SKM-1 (cell line): ENCODE results near the gene COL6A3.

Experiments used
- DNase-seq: peaks from one replicate; lab custom pipeline; 2025; ENCODE audit not compliant: unreplicated experiment; lab: John Stamatoyannopoulos, UW

The COL6A3 gene, protein sequence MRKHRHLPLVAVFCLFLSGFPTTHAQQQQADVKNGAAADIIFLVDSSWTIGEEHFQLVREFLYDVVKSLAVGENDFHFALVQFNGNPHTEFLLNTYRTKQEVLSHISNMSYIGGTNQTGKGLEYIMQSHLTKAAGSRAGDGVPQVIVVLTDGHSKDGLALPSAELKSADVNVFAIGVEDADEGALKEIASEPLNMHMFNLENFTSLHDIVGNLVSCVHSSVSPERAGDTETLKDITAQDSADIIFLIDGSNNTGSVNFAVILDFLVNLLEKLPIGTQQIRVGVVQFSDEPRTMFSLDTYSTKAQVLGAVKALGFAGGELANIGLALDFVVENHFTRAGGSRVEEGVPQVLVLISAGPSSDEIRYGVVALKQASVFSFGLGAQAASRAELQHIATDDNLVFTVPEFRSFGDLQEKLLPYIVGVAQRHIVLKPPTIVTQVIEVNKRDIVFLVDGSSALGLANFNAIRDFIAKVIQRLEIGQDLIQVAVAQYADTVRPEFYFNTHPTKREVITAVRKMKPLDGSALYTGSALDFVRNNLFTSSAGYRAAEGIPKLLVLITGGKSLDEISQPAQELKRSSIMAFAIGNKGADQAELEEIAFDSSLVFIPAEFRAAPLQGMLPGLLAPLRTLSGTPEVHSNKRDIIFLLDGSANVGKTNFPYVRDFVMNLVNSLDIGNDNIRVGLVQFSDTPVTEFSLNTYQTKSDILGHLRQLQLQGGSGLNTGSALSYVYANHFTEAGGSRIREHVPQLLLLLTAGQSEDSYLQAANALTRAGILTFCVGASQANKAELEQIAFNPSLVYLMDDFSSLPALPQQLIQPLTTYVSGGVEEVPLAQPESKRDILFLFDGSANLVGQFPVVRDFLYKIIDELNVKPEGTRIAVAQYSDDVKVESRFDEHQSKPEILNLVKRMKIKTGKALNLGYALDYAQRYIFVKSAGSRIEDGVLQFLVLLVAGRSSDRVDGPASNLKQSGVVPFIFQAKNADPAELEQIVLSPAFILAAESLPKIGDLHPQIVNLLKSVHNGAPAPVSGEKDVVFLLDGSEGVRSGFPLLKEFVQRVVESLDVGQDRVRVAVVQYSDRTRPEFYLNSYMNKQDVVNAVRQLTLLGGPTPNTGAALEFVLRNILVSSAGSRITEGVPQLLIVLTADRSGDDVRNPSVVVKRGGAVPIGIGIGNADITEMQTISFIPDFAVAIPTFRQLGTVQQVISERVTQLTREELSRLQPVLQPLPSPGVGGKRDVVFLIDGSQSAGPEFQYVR (N-terminal part only)

DNA sequence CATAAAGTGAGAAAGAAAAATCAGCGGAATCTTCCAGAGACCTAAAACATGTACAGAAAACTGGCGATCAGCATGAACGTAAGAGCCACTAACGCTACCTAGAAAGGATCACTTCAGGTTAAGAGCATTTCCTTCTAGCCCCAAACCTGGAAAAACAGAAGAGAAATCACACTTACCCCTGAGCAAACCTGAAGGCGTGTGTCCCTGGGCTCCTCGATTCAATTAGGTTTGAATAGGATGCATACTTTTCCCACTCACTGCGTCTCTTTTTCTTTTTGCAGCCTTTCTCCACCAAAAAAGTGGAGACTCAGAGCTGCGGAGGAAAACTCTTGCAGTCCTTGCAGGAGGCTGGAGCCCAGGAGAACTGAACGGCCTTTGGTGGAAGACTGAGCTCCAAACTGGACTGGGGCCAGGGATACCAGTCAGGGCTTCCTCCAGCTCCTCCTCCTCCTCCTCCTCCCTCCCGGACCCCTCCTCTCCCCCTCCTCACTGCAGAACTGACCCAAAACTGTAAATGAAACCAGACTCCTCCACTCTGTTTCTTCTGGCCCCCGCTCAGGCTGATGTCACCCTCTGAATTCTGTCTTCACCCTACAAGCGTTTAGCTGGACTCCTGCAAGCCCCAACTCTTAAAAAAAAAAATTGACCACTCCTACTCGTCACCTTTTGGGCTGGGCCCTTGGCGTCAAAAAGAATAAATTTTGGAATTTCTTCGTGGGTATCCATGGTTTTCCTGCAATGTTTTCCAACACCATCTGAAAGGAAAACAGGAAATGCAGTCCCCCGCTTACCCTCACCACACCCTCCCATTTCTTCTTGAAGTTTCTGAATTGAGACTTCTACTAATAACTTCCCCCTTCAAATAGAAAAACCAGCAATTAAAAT is at the start of gene COL6A3:
TSS of gene COL6A3 (minus strand) at position 388 of the 885 bp plus-strand sequence. CDS start 17,347 bp downstream, outside the sequence.
- DNase-seq, result no peak

DNA sequence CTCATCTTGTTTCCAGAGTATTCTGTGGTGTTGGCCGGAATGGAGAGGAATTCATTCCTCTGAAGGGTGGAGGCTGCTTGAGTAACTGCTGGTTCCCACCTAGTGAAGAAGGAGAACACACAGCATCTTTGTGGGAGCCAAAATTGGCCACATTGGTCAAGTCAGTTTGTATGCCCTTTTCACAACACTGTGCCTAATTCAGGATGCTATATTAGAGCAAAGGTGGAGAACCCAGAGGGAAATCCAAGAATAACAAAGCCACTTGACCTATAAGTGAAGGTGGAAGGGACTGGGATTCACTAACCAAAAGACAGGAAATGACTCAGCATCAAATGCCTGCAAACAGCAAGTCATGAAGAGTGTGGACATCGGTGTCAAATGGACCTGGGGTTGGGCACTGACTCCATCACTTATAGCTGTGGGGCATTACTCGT is 45.8 kb upstream of the COL6A3 start:
- no peak for DNase-seq

DNA sequence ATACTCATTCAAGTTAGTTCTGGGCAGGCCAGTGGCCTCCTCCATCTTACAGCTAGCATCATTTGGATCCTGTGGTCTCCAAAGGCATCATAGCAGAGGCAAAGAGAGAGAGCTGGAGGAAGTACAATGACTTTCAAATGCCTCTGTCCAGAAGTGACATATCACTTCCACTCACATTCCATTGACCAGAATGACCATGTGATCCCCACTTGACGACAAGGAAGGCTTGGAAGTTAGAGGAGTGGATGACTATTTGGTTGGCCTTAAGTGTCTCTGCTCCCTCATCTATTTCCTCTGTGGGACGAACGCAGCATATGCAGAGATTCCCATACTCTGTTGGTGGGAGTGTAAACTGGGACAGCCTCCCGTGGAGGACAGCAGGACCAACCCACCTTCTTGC is 45.3 kb upstream of the COL6A3 start:
- no peak for DNase-seq

DNA sequence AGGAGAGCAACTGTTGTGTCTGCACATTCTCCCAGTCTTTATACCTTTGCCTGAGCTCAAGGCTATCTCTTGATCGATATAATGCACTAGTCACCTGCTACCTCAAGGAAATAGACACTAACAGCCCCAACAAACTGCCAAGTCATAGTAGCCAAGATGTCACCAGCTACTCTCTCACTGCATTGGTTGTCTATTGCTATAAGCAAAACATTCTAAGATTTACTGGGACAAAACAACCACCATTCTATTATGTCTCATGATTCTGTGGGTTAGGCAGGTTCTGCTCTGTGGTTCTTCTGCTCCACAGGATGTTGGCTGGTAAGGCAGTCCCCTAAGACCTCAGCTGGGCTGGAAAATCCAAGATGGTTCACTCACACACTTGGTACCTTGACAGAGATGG is 44.6 kb upstream of the COL6A3 start:
- no peak for DNase-seq

DNA sequence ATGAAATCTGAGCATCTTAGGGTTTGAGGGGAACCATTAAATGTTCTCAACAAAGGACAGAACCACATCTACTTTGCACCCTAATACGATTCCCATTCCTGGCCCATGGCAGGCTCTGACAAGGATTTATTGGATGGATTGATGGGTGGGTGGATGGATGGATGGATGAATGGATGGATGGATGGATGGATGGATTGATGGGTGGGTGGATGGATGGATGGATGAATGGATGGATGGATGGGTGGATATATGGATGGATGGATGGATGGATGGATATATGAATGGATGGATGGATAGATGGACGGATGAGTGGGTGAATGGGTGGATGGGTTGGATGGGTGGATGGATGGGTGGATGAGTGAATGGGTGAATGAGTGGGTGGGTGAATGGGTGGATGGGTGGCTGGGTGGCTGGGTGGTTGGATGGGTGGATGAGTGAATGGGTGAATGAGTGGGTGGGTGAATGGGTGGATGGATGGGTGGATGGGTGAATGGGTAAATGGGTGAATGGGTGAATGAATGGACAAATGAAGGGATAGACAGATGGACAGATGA is 43.5 kb upstream of the COL6A3 start:
- DNase-seq, result no peak

DNA sequence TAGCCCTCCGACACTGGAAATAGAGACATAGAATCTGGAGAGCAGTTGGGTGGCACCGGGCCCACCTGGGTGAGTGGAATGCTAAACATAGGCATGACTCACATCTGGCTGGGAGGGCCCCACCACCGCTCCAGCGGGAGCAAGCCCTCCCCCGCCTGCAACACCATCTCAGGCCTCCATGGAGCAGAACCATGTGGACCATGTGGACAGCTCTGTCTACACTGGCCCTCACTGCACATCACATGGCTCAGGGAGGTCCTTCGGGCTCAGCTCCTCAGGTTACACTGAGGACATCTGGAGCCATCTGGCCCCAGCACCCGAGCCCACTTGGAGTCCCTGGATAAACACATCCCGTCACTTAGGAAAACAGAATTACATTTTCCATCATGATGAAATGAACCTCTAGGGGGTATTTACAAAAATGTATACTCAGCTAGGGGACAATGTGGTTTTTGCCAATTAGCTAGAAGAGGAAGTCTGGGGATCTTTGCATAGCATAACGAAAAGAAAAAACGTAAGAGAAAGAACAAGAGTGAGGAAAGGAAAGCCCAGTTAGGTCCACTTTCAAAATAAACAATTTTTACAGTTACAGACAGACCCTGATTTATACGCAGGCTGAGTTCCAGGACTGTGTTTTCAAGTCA is 42.4 kb upstream of the COL6A3 start:
- no peak for DNase-seq

DNA sequence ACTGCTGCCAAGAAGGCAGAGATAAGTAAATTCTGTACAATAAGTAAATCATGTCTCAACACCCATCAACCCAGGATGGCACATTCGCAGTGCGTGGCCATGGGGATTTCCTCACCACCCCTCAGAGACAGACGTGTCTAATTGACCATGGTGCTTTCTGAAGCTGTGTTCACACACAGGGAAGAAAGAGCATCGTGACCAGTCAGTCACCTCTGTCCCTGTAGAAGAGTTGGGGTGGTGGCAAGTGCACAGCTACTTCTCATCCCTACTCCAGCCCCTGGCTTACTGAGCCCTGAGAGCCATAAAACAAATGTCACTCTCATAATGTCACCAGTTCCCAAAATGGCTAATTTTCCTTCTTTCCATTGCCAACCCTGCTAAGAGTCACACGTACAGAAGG is 41.8 kb upstream of the COL6A3 start:
- no peak for DNase-seq

DNA sequence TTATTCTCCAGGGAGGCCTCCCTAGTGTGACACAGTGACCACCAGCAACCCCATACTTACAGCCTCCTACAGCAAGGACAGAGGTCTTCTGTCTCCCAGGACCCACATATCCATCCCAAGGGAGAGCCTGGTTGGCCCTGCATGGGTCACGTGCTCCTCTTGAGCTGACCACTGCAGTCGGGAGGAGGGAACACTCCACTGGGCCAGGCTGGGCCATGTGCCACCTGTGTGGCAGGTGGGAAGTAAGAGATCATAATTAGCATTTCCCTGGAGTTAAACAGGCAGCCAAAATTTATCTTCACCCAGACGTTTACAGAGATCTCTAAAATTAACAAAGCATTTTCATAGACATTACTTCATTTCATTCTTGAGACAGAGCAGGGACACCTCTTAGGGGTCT is 39.7 kb upstream of the COL6A3 start:
- DNase-seq, result no peak

DNA sequence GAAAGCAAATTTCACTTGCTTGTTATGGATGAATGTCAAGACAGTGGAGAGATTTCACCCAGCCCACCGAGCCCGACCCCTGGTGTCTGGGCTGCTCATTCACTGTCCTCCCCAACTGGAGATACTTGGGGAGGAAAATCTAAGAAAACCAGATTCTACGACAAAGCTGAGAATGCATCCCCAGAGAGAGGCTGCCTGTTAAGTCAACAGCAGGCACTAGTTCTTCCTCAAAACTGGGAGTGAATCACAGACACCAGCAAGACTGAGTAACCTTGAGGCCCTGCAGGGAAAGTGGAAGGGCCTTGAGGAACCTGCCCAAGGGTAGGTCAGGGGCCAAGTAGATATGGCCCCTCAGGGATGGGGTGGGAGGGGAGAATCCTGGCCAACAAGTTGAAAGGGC is 38.9 kb upstream of the COL6A3 start:
- DNase-seq, result no peak

DNA sequence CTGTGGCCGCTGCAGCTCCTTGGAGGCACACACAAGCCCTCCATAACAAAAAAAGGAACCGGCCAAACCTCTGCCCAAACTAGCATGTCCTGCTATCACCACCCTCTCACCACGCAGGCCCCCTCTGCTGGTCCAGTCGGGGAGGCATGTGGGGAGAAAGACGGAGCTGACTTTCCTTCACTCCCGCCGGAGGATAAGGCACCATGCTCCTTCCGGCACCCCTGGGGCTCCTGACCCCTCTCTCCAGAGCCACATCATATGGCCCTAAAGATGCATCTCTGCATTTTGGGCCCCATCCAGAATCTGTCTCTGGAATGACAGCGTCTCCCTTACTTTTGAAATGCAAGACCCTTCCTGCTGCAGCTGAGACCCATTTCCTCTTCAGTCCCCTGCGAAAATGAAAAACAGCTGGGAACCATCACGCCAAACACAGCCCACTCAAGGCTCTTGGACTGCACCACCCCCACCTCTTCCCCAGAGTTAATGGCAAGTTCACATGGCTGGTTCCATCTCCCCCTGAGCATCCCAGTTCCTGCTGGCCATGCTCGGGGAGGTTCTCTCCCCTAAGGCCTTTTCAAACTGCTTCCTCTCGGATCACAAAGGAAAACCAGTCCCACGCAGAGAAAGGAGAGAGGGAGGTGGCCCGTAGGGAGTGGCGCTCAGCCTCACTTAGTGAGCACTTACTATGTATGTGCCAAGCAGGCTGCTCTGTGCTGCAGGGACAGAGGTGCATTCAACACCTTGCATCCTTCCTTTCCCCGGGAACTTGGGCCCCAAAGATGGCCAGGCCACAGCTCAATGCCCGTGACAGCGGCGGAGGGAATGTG is 37.9 kb upstream of the COL6A3 start:
- no peak for DNase-seq

DNA sequence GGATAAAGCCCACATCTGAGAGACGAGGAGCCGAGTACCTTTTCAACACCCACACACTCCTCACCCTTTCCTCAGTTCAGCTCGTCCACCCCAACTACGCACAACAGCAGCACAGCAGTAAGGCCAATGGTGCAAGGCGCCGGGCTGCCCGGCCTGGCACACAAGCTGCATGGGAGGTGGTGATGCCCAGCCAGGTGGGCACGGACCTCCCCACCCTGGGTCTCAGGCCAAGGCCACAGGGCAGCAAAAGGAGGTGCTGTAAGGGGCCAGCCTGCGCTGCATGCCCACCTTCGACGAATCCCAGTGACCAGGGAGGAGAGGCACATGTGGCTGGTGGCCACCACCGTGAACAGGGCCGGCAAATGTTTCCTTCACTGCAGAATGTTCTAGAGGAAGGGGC is 36.6 kb upstream of the COL6A3 start:
- no peak for DNase-seq

DNA sequence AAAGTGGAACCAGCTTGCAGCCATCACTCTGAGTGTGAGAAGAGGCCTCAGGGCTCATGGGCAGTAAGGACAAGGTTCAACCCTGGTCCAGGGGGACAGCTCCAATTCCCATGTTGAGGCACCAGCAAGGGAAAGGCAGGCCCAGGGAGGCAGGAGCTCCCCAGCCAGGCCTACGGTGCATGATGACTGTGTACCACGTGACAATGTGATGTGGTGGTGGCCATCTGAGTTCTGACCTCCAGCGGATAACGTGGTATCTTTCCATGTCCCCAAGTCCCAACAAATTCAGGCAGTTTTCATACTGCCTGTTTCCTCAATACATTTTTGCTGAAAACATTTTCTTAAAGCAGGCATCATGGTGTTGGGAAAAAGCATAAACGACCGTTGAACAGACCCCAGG is 36.1 kb upstream of the COL6A3 start:
- no peak for DNase-seq

DNA sequence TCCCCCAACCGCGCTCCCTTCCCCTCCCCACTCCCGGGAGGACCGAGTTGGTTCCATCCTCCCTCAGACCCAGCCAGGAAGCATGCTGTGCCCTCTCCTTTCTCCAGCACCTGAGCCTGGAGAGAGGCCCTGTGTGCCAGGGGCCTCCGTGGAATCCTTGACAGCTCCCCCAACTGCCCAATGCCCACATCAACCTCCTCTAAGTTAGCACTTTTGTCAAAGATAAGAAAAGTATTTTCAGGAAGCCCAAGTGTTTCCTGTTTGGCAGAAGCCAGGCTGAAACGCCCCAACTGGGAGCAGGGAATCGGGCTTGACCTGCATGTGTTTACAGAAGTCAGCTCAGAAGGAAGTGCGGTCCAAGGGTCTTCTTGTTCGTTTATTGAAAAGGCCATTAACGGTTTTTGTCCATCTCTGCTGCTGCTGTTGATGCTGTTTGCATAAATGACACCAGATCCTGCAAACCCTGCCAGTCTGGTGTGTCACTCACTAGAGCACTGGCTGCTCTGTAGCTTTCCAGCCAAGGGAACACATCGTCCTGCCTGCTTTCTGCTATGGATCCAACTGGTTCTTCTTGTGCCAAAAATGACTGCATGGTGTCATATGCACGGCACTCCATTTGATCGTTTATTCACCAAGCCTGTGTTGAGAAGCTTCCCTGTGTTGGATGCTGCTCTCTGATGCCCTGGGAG is 35.4 kb upstream of the COL6A3 start:
- no peak for DNase-seq

DNA sequence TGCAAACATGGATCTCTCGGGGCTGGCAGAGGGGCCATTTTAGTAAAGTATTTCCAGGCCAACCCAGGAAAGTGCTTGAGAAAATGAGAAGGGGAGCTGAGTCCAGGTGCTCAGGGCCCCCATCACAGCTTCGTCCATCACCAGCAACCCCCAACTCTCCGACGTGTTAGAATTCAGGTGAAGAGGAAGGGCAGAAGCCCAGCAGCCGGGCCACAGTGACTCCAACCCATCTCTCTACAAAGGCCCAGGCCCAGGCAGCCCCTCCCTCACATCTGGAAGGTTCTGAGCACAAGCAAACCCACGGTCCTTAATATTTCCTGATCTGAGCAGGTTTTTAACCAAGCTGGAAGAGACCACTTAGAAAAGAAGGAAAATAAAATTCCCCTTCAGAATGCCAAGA is 34.7 kb upstream of the COL6A3 start:
- DNase-seq, result no peak

DNA sequence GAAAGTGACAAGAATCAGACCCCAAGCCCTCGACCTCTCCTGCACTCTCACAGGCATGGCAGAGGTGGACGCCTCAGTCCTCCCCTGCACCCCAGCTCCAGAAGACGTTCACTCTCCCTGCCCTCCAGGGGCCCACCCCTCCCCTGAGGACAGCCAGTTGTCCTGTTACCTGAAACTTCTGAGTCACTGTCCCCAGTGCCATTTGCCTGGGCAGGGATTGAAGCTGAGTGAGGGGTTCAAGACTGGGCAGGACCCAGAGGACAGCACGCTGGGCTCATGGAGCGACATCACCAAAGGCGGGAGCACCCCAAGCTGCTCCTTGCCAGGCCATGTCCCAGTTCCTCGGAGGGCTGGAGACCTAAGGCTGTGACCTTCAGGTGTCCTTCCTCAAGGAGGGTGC is 34.2 kb upstream of the COL6A3 start:
- DNase-seq, result no peak

DNA sequence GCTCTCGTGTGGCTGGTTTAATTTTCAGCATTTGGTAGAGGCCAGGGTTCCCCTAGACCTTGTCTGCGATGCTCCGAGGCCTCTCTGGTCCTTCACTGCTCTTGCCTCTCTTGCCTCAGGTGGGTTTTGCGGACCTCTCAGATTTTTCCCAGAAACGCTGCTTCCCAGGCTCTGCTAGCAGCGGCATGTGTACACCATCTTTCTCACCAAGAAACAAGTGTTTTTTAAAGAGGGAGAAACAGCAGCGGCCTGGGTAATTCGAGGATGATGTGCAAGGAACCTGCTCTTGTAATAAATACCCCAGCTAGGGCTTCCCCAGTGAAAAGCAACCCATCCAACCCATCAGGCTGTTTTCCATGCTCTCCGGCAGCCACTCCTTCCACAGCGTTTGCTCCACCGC is 33.5 kb upstream of the COL6A3 start:
- no peak for DNase-seq

DNA sequence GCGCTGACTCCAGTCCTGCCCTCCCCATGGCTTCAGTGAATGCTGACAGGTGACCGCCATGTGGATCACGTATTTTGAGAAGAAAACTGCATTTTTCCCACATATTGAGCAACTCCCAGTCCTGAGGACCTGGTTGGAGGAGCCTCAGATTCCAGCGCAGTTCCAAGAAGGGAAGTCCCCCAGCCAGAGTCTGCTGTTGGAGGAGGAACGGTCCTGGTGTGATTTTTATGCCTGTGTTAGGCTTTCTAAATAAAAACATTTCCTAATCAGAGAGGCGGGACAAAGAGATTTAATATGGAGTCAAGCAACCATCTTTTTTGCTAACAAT is 32.3 kb upstream of the COL6A3 start:
- DNase-seq, result no peak

DNA sequence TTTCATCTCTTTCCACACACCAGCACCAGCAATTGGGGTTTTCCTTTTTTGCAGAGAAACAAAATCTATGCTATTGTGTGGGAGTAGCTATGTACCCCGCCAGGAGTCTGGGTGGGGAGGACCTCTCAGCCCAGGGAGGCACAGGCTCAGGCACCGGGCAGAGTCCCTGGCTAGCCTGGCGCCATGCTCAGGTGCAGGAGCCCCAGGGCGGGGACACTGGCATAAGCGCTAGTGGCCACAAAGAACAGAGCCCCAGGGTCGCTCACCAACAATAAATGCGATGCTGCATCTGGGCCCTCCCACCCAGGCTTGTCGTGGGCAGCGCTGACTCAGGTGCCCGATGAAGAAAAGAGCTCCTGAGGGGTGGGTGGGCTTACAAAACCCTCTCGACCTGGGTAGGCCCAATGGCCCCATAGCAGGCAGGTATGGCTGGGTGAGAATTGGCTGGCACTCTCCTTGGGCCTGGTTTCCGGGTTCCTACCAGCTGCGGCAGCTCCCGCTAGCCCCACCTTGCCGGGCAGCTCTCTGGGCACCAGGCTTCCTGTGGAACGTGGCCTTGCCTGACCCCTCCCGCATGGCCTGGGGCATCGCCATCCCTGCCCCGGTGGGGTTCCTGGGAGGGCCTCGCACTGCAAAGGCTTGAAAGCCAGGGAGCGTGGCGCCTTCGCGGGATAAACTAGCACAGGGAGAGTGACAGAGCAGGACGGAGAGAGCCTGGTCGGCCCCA is 31.8 kb upstream of the COL6A3 start:
- DNase-seq, result no peak
